Stimulated activated CD4-positive, alpha-beta T cell treated with anti-CD3 and anti-CD28 coated beads, Interleukin-4, amount 100 ng/mL, for 4 hours (primary cell): Measurements from ENCODE around the gene CCDC88B.

ENCODE experiments used
- DNase-seq, 2 experiments: peaks; one replicate each; pipeline ENCODE4 v3.0.0-alpha.2; 2020

The CCDC88B gene, protein sequence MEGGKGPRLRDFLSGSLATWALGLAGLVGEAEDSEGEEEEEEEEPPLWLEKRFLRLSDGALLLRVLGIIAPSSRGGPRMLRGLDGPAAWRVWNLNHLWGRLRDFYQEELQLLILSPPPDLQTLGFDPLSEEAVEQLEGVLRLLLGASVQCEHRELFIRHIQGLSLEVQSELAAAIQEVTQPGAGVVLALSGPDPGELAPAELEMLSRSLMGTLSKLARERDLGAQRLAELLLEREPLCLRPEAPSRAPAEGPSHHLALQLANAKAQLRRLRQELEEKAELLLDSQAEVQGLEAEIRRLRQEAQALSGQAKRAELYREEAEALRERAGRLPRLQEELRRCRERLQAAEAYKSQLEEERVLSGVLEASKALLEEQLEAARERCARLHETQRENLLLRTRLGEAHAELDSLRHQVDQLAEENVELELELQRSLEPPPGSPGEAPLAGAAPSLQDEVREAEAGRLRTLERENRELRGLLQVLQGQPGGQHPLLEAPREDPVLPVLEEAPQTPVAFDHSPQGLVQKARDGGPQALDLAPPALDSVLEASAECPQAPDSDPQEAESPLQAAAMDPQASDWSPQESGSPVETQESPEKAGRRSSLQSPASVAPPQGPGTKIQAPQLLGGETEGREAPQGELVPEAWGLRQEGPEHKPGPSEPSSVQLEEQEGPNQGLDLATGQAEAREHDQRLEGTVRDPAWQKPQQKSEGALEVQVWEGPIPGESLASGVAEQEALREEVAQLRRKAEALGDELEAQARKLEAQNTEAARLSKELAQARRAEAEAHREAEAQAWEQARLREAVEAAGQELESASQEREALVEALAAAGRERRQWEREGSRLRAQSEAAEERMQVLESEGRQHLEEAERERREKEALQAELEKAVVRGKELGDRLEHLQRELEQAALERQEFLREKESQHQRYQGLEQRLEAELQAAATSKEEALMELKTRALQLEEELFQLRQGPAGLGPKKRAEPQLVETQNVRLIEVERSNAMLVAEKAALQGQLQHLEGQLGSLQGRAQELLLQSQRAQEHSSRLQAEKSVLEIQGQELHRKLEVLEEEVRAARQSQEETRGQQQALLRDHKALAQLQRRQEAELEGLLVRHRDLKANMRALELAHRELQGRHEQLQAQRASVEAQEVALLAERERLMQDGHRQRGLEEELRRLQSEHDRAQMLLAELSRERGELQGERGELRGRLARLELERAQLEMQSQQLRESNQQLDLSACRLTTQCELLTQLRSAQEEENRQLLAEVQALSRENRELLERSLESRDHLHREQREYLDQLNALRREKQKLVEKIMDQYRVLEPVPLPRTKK (N-terminal part only)

DNA sequence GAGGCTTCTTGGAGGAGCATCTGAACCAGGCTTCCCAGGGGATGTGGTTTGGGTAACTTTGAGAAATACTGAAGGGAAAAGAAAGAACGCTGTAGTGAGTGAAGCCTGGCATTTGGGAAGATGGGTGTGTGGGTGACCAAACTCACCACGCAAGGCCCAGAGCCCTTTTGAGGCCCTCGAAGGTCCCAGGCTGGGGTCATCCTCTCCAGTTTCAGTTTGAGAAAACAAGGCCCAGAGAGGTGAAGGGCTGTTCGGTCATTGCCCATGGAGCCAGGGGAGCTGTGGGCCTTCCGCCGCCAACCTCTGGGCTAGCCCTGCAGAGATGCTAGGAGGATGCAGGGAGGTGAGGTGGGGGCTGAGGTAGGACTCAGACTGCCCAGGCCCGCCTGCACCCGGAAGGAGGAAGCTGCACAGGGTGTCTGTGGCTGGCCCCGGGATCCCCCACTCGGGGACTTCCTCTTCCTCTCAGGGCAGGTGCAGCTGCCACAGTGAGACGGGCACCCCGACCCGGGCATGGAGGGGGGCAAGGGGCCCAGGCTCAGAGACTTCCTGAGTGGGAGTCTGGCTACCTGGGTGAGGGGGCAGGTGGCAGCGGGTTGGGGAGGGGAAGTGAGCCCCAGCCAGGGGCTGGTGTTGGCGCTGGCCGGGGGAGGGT lies at the start of gene CCDC88B:
CCDC88B (plus strand) TSS at position 451 of the 655 bp plus-strand sequence; CDS start at position 514, 63 bp downstream.
- DNase-seq = peak; percentile 72 to 80

DNA sequence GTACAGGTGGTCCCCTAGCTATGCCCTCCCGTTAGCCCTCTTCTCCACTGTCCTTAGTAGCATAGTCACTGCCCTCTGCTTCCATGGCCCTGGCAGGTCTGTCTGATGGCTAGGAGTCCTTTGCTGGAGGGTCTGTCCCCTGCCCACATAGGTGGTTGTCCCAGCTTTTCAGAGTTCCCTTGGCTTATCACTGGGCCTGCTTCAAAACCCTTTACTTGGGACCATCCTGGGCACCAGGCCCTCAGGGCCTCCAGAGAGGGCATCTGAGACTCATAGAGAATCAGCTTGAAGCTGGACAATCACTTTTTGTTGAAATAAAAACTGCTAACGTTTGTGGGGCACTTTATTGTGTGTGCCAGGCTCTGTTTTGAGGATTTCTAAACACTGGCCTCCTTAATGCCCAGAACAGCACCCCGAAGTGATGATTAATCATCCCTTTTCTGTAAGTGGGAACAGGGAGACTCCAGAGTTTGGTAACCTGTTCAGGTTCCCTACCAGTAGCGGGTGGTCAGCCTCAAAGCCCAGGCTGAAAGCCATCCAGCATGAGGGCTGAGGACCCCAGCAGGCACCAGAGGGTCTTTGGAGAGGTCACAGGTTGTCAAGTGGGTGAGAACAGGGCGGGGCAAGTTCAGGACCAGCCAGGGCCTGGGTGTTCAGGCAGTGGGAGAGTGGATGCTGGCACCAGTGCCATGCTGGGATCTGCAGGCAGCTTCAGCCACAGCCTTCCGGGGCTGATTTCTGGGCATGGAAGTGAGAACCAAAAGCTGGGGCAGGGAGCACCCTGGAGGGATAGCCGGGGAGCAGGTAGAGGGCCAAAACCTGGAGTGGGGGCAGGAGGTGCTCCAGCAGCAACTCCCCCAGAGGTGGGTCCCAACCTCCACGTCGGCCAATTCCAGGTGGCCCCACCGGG lies 49.4 kb upstream of the CCDC88B start:
- DNase-seq = no peak

DNA sequence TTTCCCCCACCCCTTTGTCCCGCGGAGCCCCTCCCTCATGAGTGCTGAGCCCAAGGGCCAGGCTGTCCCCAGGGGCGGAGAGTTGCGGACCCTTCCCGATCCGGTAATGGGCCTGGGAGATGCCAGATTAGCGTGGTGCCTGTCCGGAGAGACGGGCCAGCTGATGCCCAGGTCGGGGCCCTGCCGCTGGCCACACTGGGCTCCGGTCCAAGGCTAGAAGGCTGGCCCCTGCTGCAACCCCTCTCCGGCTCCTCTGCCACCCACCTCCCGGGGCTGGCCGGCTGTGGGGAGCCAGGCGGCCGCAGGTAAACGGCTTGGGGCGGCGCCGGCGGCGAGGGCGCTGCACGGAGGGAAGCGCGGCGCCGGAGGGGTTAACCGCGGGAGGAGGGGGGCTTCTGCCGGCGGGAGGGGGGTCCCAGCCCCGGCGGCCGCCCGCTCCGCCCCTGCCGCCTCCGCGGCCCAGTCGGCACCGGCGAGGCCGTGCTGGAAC lies 48.7 kb upstream of the CCDC88B start, which contains the start of gene KCNK4:
KCNK4 (plus strand) TSS at position 41 of the 490 bp plus-strand sequence. CDS start 1,717 bp downstream, outside the sequence.
- DNase-seq = no peak

DNA sequence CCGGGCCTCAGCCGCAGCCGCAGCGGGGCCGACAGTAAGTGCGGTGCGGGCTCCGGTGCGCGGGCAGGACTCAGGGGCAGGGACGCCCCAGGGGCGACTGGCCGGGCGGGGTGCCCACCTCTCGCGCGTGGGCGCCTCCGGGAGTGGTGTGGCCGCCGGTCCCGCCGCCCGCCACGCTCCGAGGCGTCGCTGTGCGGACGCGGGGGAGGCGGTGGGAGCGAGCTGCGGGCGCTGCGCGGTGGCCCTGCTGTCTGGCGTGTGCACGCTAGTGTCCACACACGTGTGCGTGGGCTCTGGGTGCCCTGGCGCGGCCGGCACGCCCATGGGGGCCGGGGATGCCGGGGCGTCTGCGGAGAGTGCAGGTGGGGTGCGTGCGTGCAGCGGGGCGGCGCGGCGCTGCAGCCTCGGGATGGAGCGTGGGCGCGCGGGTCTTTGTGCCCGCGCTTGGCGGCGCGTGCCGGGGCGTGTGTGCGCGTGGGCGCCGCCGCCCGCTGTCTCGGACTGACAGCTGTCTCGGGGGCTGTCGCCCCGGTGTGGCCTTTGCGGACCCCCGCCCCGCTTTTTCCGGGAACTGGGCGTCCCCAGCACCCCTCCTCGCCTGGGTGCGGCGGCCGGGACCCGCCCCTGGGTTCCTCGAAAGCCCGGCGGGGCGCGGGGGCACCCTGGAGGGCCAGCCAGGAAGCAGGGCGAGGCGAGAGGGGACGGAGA lies 48.1 kb upstream of the CCDC88B start:
- peak in 1 of 2 experiments; percentile 13 for DNase-seq

DNA sequence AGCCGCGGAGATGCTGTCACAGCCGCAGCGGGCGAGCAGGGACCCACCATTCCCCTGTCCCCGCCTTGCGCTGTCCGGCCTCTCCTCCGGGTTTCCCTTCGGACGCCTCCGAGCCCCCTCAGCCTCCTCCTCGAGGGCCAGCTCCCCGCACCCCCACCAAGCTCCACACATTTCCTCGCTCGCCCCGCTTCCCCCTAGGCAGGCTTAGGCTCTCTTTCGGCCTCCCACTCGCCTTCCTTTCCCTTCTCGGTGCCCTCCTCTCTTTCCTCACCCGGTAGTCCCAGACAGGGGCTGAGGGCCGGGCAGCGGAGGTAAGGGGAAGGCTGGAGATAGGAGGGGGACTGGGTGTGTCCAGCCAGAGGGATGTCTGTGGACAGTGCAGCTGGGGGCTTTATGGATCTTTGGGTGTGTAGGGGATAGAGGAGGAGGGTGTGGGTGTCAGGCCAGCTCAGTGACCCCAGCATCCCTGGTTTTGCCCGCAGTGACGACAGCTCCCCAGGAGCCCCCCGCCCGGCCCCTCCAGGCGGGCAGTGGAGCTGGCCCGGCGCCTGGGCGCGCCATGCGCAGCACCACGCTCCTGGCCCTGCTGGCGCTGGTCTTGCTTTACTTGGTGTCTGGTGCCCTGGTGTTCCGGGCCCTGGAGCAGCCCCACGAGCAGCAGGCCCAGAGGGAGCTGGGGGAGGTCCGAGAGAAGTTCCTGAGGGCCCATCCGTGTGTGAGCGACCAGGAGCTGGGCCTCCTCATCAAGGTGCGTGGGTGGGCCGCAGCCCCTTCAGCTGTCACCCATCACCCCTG lies 47.3 kb upstream of the CCDC88B start:
- no peak for DNase-seq

DNA sequence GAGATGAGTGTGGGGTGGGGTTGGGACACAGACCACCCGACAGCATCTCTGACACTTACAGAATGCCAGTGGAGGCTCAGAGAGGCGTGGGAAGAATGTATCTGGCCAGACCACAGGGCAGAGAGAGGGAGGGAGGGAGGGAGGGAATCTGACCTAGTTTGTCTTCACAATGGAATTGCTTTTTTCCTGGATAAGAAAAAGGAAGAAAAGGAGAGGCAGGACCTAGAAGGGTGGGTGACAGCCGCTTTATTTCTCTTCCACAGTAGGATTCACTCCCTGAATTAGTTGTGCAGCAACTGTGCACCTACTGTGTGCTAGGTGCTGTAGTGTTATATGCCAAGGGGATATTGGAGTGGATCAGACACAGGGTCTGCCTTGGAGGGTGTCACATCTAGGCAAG lies 45.2 kb upstream of the CCDC88B start:
- DNase-seq = no peak

DNA sequence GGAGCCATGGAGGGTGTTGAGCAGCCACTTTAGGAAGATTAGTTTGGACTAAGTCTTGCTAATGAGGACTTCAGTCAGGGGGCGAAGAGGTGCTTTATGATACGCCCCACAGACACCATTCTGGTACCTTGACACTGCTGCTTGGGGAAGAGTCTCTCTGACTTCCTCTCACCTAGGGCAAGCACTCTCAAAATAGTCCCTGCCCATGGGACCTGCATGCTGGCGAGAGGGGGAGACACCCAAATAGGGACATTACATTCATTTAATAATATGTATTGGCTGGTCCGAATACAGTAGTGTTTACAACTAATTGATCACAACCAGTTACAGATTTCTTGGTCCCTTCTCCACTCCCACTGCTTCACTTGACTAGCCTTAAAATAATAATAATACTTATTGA lies 44.2 kb upstream of the CCDC88B start:
- no peak for DNase-seq

DNA sequence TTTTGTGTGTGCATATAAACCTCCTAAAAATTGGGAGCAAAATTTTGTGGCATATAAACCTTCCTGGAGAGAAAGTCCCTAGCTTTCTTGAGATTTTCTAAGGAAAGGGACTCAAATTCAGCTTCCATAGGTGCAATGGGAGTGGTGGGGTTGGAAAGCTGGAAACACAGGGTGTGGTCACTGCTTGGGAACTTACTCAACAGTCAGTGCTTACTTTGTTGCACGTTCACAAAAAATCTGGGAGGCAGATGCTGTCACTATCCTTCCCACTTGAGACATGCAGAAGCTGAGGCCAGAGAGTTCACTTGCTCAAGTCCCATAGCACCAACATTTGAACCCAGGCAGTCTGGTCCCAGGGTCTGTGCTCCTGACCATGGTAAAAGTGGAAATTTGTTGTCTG lies 43.8 kb upstream of the CCDC88B start:
- no peak for DNase-seq

DNA sequence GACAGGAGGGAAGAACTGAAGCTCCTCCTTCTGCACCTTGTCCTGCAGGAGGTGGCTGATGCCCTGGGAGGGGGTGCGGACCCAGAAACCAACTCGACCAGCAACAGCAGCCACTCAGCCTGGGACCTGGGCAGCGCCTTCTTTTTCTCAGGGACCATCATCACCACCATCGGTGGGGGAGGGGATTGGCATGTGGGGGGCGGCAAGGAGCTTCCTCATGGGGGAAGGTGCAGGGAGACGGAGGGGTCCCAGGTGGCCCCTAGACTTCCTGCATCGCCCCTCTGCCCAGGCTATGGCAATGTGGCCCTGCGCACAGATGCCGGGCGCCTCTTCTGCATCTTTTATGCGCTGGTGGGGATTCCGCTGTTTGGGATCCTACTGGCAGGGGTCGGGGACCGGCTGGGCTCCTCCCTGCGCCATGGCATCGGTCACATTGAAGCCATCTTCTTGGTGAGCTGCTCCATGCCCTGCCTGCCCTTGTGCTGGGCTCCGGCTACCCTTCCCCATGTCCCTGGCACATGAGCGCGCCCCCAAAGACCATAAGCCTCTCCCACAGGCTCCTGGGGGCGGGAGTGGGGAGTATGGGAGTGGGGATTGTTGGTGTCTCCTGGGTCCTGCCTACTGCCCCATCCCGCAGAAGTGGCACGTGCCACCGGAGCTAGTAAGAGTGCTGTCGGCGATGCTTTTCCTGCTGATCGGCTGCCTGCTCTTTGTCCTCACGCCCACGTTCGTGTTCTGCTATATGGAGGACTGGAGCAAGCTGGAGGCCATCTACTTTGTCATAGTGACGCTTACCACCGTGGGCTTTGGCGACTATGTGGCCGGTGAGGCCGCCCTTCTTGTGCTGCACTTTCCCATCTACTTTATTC lies 42.9 kb upstream of the CCDC88B start:
- no peak for DNase-seq

DNA sequence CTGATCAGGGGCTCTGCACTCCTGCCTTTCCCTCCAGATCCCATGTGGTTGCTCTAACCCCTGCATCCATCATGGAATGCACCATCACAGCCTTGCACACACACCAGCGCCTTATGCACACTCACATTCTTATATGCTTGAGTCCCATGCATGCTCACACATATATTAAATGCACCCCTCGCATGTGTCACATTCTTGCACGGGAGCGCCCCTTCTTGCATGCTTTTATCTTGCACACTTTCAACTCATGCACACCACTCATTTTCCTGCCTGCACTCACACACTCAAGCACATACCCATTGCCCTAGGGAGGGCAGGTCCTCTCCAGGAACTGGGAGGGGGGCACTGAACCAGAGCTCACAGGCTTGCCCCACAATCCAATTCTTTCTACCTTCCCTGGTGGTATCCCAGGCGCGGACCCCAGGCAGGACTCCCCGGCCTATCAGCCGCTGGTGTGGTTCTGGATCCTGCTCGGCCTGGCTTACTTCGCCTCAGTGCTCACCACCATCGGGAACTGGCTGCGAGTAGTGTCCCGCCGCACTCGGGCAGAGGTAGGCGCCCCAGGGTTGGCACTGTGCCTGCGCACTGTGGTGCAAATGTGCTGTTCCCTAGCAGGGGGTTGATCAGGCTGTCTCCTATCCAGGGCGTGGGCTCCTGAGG lies 42.2 kb upstream of the CCDC88B start:
- no peak for DNase-seq

DNA sequence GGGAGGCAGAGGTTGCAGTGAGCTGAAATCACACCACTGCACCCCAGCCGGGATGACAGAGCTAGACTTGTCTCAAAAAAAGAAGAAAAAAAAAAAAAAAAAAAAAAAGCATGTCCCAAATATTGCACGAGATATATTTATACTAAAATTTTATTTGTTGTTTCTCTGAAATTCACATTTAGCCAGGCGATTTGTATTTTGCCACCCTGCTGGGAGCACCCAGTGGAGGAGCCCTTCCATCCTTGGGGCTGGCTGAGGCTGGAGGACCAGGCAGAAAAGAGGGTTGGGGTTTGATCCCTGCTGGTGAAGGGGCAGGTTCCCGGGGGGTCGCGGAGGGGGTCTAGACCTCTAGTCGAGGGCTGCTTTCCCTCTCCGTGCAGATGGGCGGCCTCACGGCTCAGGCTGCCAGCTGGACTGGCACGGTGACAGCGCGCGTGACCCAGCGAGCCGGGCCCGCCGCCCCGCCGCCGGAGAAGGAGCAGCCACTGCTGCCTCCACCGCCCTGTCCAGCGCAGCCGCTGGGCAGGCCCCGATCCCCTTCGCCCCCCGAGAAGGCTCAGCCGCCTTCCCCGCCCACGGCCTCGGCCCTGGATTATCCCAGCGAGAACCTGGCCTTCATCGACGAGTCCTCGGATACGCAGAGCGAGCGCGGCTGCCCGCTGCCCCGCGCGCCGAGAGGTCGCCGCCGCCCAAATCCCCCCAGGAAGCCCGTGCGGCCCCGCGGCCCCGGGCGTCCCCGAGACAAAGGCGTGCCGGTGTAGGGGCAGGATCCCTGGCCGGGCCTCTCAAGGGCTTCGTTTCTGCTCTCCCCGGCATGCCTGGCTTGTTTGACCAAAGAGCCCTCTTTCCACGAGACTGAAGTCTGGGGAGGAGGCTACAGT lies 40.8 kb upstream of the CCDC88B start:
- DNase-seq = no peak

DNA sequence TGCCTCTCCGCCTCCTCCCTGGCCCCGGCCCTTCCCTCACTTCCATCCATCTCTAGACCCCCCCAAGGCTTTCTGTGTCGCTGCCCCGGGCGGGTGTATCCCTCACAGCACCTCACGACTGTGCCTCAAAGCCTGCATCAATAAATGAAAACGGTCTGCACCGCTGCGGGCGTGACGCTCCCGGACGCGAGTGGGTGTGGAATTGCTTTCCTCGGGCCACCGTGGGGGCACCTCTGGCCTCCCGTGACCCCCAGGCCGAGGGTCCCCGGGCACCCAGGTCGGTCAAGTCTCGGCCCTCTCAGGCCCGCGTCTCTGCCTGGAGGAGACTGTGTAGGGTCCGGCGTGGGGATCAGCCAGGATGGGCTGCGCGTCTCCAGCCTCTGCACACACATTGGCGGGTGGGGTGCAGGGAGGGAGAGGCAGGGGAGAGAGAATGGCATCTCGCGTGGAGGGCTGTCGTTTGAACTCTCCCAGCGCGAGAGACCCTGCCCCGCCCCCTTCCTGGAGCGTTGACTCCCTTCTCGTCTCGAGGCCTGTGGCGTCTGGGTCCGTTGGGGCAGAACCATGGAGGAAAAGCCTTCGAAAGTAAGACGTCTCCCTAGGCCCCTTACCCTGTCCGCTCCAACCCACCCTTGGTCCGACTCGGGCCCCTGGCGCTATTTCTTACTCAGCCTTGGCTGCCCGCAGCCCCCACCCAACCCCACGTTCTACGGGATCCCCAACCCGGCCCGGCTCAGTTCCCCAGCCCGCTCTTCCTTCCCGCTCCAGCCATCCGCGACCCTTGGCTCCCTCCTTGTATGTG lies 40.0 kb upstream of the CCDC88B start, which contains the start of gene CATSPERZ:
CATSPERZ (plus strand) TSS at position 512 of the 802 bp plus-strand sequence; CDS start at position 565, 53 bp downstream.
- DNase-seq = no peak

DNA sequence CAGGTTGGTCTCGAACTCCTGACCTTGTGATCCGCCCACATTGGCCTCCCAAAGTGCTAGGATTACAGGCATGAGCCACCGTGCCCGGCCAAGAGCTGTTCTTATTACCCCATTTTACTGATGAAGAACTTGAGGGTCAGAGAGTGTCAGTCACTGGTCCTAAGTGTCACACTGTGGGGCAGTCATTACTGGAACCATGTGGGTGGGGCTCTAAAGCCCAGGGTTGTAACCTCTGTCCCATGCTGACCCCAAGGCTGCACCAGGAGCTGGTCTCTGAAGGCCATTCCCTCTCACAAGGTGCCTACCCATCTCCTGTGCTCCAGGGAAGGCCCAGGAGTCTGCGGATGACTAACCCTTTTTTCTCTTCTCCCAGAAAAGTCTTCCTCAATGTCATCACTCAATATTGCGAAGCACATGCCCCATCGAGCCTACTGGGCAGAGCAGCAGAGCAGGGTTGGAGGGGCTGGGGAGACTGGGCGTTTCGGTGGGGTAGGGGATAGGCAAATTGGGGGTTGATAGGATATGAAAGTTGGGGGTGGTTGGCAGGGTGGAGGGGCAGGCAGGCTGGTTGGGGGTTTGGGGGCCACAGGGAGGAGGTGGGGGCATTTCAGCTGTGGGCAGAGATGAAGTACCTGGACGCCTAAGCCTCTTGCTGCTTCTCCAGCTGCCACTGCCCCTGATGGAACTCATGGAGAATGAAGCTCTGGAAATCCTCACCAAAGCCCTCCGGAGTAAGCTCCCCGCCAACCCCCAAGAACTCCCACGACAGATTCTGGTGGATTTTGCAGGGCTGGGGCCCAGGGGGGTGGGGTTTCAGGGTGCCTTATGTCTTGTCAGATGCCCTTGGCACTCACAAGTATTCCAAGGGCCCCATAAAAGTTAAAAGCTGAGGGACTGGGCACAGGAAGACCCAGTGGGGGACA lies 36.6 kb upstream of the CCDC88B start:
- no peak for DNase-seq

DNA sequence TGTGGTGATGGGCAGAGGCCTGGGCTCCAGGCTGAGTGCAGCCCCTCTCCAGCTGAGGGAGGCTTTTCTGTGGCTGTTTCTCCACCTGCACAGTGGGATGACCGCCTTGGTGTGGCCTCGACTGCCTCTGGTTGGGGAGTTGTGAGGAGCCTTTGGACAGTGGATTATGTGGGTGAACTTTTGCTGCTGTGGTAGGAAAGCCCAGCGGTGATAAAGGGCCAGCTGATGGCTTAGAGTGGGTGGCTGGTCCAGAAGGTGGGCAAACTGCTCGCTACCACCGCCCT lies 36.0 kb upstream of the CCDC88B start:
- no peak for DNase-seq
